ENCODE measurements around the gene TRAPPC14.
A peak's percentile ranks its signal among the peaks of the same experiment; 100 is the strongest.
"Not testable (repeated sequence)": the region's sequence is repeated elsewhere in the genome, so short reads cannot be mapped to it uniquely, and the experiment has no call there.

TRAPPC14 gene

GRCh38 chr7:100148225-100148558 lies 10.3 kb downstream of the TRAPPC14 start:
- no peak for TF ChIP-seq CTCF (IDR thresholded peaks at IDR 0.05; ENCODE audit: borderline replicate concordance, insufficient read depth, low read depth, low read length)
- H3K4me3 ChIP-seq (ENCODE audit: low read depth, low read length), result peak overlapping the region; percentile 37

- TF ChIP-seq CTCF (IDR thresholded peaks at IDR 0.05; ENCODE audit: borderline replicate concordance, insufficient read depth, low read depth, low read length), result no peak
- no peak overlapping the region for H3K4me3 ChIP-seq (ENCODE audit: low read depth, low read length)
Observed at GRCh38 chr7:100147278-100147677, 11.2 kb downstream of the TRAPPC14 start.

GRCh38 chr7:100146350-100146749 lies 12.2 kb downstream of the TRAPPC14 start:
- H3K4me3 ChIP-seq (ENCODE audit: low read depth, low read length), result not testable (repeated sequence)

- H3K4me3 ChIP-seq (ENCODE audit: low read depth, low read length), result no peak overlapping the region
- no peak for TF ChIP-seq CTCF (IDR thresholded peaks at IDR 0.05; ENCODE audit: borderline replicate concordance, insufficient read depth, low read depth, low read length)
Observed at GRCh38 chr7:100142461-100142860, 16.1 kb downstream of the TRAPPC14 start.

GRCh38 chr7:100141555-100141949 lies 17.0 kb downstream of the TRAPPC14 start:
- H3K4me3 ChIP-seq (ENCODE audit: low read depth, low read length), result no peak overlapping the region
- TF ChIP-seq CTCF (IDR thresholded peaks at IDR 0.05; ENCODE audit: borderline replicate concordance, insufficient read depth, low read depth, low read length), result no peak

- TF ChIP-seq CTCF (IDR thresholded peaks at IDR 0.05; ENCODE audit: borderline replicate concordance, insufficient read depth, low read depth, low read length), result no peak
- H3K4me3 ChIP-seq (ENCODE audit: low read depth, low read length), result no peak overlapping the region
Observed at GRCh38 chr7:100137851-100138760, 20.4 kb downstream of the TRAPPC14 start.

- no peak overlapping the region for H3K4me3 ChIP-seq (ENCODE audit: low read depth, low read length)
- TF ChIP-seq CTCF (IDR thresholded peaks at IDR 0.05; ENCODE audit: borderline replicate concordance, insufficient read depth, low read depth, low read length), result peak; percentile 96
Observed at GRCh38 chr7:100132697-100133151, 25.8 kb downstream of the TRAPPC14 start.
